IMR-90 (cell line): ENCODE results near the gene PPP2R2D. TPM values are rescaled to one million over a fixed set of nuclear protein-coding genes. Genes with fewer than 3 reads are reported as not detected.

Experiments
- ATAC-seq: fragments of 200-7000 bp; cut with Tn5 transposase; 2 replicates; pipeline ENCODE4 v1.9.1; 2020; ENCODE audit warnings: low read depth, mild to moderate bottlenecking, moderate library complexity
- BruUV-seq: library from RNA; stranded (reverse); fragments of 400-500 nt; replicated peaks from 2 replicates; lab custom pipeline; 2021; lab: Mats Ljungman, UMichigan
- CTCF ChIA-PET: fragments of 300-600 bp; formaldehyde crosslinking; extraction: SDS; loops from one replicate; lab custom pipeline; 2021; ENCODE audit warnings: antibody characterized with exemption; lab: Yijun Ruan, JAX
- POLR2A ChIA-PET: fragments of 300-600 bp; sonication (Branson Sonifier 250); formaldehyde crosslinking; loops from one replicate; lab custom pipeline; 2022; ENCODE audit warnings: antibody characterized with exemption; ENCODE audit not compliant: unreplicated experiment; lab: Charles Lee
- DNase-seq: peaks from one replicate; pipeline ENCODE4 v3.0.0; 2013
- H2AFZ ChIP-seq: replicated peaks from 2 replicates; pipeline ENCODE3; 2013; ENCODE audit warnings: low read length, mild to moderate bottlenecking; ENCODE audit not compliant: poor library complexity
- H2AK5ac ChIP-seq: 2 replicates; pipeline ENCODE4 v1.6.1; 2013; ENCODE audit warnings: low read depth, low read length, inconsistent platforms
- H2AK9ac ChIP-seq: replicated peaks from 2 replicates; pipeline ENCODE3; 2013; ENCODE audit warnings: mild to moderate bottlenecking, low read depth, low read length, moderate library complexity; ENCODE audit not compliant: poor library complexity
- H2BK120ac ChIP-seq: 2 replicates; pipeline ENCODE4 v1.6.1; 2013; ENCODE audit warnings: low read depth, low read length, inconsistent platforms
- H2BK15ac ChIP-seq: 3 replicates; pipeline ENCODE4 v1.6.1; 2013; ENCODE audit warnings: low read depth, low read length, inconsistent platforms
- H2BK20ac ChIP-seq: 2 replicates; pipeline ENCODE4 v1.6.1; 2013; ENCODE audit warnings: low read depth, mild to moderate bottlenecking, inconsistent platforms, low read length, moderate library complexity
- H2BK5ac ChIP-seq: 2 replicates; pipeline ENCODE4 v1.6.1; 2013; ENCODE audit warnings: mild to moderate bottlenecking, low read depth, low read length, inconsistent platforms; ENCODE audit not compliant: poor library complexity, severe bottlenecking
- H3K14ac ChIP-seq: replicated peaks from 2 replicates; pipeline ENCODE4 v1.6.1; 2013; ENCODE audit warnings: low read depth, low read length, inconsistent platforms
- H3K18ac ChIP-seq: 2 replicates; pipeline ENCODE4 v1.6.1; 2013; ENCODE audit warnings: low read depth, low read length, control low read depth
- H3K23ac ChIP-seq: 2 replicates; pipeline ENCODE4 v1.6.1; 2013; ENCODE audit warnings: low read depth, low read length, inconsistent platforms
- H3K27ac ChIP-seq: 2 replicates; pipeline ENCODE4 v1.5.1; 2013; ENCODE audit warnings: mild to moderate bottlenecking, control low read depth, low read length; ENCODE audit not compliant: insufficient read depth
- H3K27me3 ChIP-seq: 2 replicates; pipeline ENCODE4 v1.6.1; 2013; ENCODE audit warnings: low read length; ENCODE audit not compliant: control insufficient read depth, insufficient read depth
- H3K36me3 ChIP-seq: 2 replicates; pipeline ENCODE4 v1.6.1; 2013; ENCODE audit warnings: low read length, mixed read lengths; ENCODE audit not compliant: control insufficient read depth, insufficient read depth
- H3K4ac ChIP-seq: 2 replicates; pipeline ENCODE4 v1.6.1; 2013; ENCODE audit warnings: low read depth, low read length, inconsistent platforms
- H3K4me1 ChIP-seq: 2 replicates; pipeline ENCODE4 v1.6.1; 2013; ENCODE audit warnings: low read length, mixed read lengths; ENCODE audit not compliant: control insufficient read depth, insufficient read depth
- H3K4me2 ChIP-seq: 2 replicates; pipeline ENCODE4 v1.6.1; 2013; ENCODE audit warnings: low read depth, mild to moderate bottlenecking, control low read depth, low read length, moderate library complexity
- H3K4me3 ChIP-seq: 2 replicates; pipeline ENCODE4 v1.5.1; 2013; ENCODE audit warnings: low read depth, mild to moderate bottlenecking, control low read depth, low read length, moderate library complexity; ENCODE audit not compliant: insufficient read depth
- H3K56ac ChIP-seq: 2 replicates; pipeline ENCODE4 v1.6.1; 2013; ENCODE audit warnings: low read length, inconsistent platforms; ENCODE audit not compliant: insufficient read depth; ENCODE audit errors: extremely low read depth
- H3K79me1 ChIP-seq, 2 experiments: 2 replicates each; pipeline ENCODE4 v1.6.1; 2013; ENCODE audit warnings: low read length in 2 of 2, inconsistent platforms in 1 of 2, low read depth in 1 of 2
- H3K9ac ChIP-seq: 2 replicates; pipeline ENCODE4 v1.6.1; 2013; ENCODE audit warnings: low read depth, low read length, control low read depth
- H3K9me1 ChIP-seq: 2 replicates; pipeline ENCODE4 v1.6.1; 2013; ENCODE audit warnings: low read length, inconsistent platforms; ENCODE audit not compliant: insufficient read depth
- H3K9me3 ChIP-seq: 2 replicates; pipeline ENCODE4 v1.6.1; 2013; ENCODE audit warnings: low read length; ENCODE audit not compliant: control insufficient read depth, insufficient read depth
- H4K20me1 ChIP-seq: 2 replicates; pipeline ENCODE4 v1.6.1; 2013; ENCODE audit warnings: low read length, inconsistent platforms; ENCODE audit not compliant: insufficient read depth
- H4K5ac ChIP-seq: 2 replicates; pipeline ENCODE4 v1.6.1; 2013; ENCODE audit warnings: mild to moderate bottlenecking, low read depth, low read length, control low read depth
- H4K8ac ChIP-seq, 2 experiments: 2 replicates each; pipeline ENCODE4 v1.6.1; 2013; ENCODE audit warnings: low read depth in 2 of 2, low read length in 2 of 2, control low read depth in 1 of 2, inconsistent platforms in 1 of 2
- H4K91ac ChIP-seq: 2 replicates; pipeline ENCODE4 v1.6.1; 2013; ENCODE audit warnings: low read depth, low read length, inconsistent platforms; ENCODE audit not compliant: insufficient read depth
- BHLHE40 ChIP-seq: fragments of 150-350 bp; IDR thresholded peaks from 2 replicates; pipeline ENCODE4 v1.6.1; 2016; ENCODE audit warnings: mild to moderate bottlenecking, low read depth, low read length
- MAFK ChIP-seq: IDR thresholded peaks from 2 replicates; pipeline ENCODE4 v1.6.1; 2012; ENCODE audit warnings: low read depth, low read length, improper control_type of control experiment
- POLR2A ChIP-seq: IDR thresholded peaks from 2 replicates; pipeline ENCODE4 v1.6.1; 2012; ENCODE audit warnings: mild to moderate bottlenecking, low read depth, low read length
- WGBS, 2 experiments: methylation state at CpG; one replicate each; pipeline versions ENCODE4 v1.1.5 to v1.1.7; 2013; ENCODE audit warnings: missing lambda C conversion rate in 2 of 2; ENCODE audit not compliant: insufficient read length in 1 of 2; ENCODE audit errors: extremely low coverage in 2 of 2; 5-methylcytosine and 5-hydroxymethylcytosine counted together
- dilution Hi-C: fragments of 300-500 bp; cut with HindIII; formaldehyde crosslinking; loops from one replicate; pipeline ENCODE4 v1.14.3; 2018; ENCODE audit warnings: low sequenced_read_pairs; ENCODE audit not compliant: unreplicated experiment
- in situ Hi-C: fragments of 300-500 bp; cut with MboI; formaldehyde crosslinking; loops from 3 replicates; pipeline ENCODE4 v1.14.3; 2019; ENCODE audit warnings: low sequenced_read_pairs, inconsistent platforms, mixed read lengths
- intact Hi-C: fragments of 100-400 bp; cut with micrococcal nuclease; formaldehyde crosslinking; loops from 2 replicates; pipeline ENCODE4 v1.10.0; 2022
- polyA plus RNA-seq, 3 experiments: library from polyadenylated mRNA; depleted of rRNA; stranded (reverse); fragments of >200 nt; gene quantifications; 2 replicates each; pipeline ENCODE4 v1.2.3, GENCODE V29; 2012; ENCODE audit warnings: low replicate concordance in 1 of 3
- total RNA-seq: library from RNA; depleted of rRNA; stranded (reverse); fragments of >200 nt; gene quantifications from 2 replicates; pipeline ENCODE4 v1.2.3, GENCODE V29; 2012

PPP2R2D gene
- total and polyA plus RNA-seq, 2 of the 4 experiments (the other 2 are of a cell fraction) = 22.8 to 23.8 TPM

GRCh38 chr10:131998050-131998844 lies 97.4 kb downstream of the PPP2R2D start:
- Histone ChIP-seq H4K5ac (peak overlapping the region; percentile 21; the same call in 1 of the 2 replicates), H3K4me3 (no peak overlapping the region), H4K8ac (peak overlapping the region in 1 of 2 experiments; percentile 3; a peak in 1 of 4 replicates), H3K4ac (peak overlapping the region; percentile 39; the same call in 1 of the 2 replicates), H3K23ac (no peak overlapping the region; the same call in 1 of the 2 replicates), H2AK5ac (0 out of 2 replicates have a peak overlapping the region, but pooled peaks have one; percentile 43), H2BK120ac (peak overlapping the region; percentile 50), H3K36me3 (no peaks in the 10 kb centered on the region), H3K9me3 (no peaks in the 10 kb centered on the region), H3K9ac (no peak overlapping the region), H3K9me1 (peaks cover 10% of the 10 kb centered on the region; the same call in 1 of the 2 replicates), H3K4me1 (peaks cover 18% of the 10 kb centered on the region), H2BK15ac (0 out of 3 replicates have a peak overlapping the region, but pooled peaks have one; percentile 76), H4K20me1 (no peaks in the 10 kb centered on the region), H3K27ac (peak overlapping the region; percentile 51; the same call in 1 of the 2 replicates), H3K79me1 (no peaks in the 10 kb centered on the region), H4K91ac (peak overlapping the region; percentile 17), H2BK5ac (peak overlapping the region; percentile 12), H3K27me3 (peaks cover 5% of the 10 kb centered on the region; the same call in 1 of the 2 replicates), H2AFZ (peak overlapping the region; percentile 41), H3K14ac (0 out of 2 replicates have a peak overlapping the region, but pooled peaks have one; percentile 15), H2BK20ac (peak overlapping the region; percentile 28; the same call in 1 of the 2 replicates), H3K18ac (peak overlapping the region; percentile 42; the same call in 1 of the 2 replicates), H3K4me2 (peak overlapping the region; percentile 38), H3K56ac (peak overlapping the region; percentile 7; the same call in 1 of the 2 replicates), H2AK9ac (no peak overlapping the region)
- no peak for TF ChIP-seq MAFK
- TF ChIP-seq POLR2A = no peak
- TF ChIP-seq BHLHE40 = no peak
- no peak; the same call in 1 of the 2 replicates for ATAC-seq
- in situ Hi-C loops = no loop called here
- no TSS peak for BruUV-seq
- WGBS, 2 experiments = 20% methylated on average over 2 of the region's 15 CpGs; no CpG with 5 or more reads in 1 of the 2 experiments
- ChIA-PET CTCF (interaction anchor here (1.2 to 1.3 kb wide), 2 partner anchors 25 to 145 kb away, joined by 4 to 6 read pairs; no protein-coding TSS in a partner anchor), POLR2A (no interaction called here)
- no peak for DNase-seq
- intact Hi-C loops = no loop called here
- dilution Hi-C loops = no loop called here
